A549 (cell line): ENCODE results near the gene GTF2A2. TPM values are rescaled to one million over a fixed set of nuclear protein-coding genes. Genes with fewer than 3 reads are reported as not detected.
A peak's percentile ranks its signal among the peaks of the same experiment; 100 is the strongest.

Experiments used
- ATAC-seq, 2 experiments: fragments of 200-7000 bp in 1 of 2; fragments of >200 bp in 1 of 2; cut with Nextera tagmentation in 1 of 2; cut with Tn5 transposase in 1 of 2; 3 replicates each; pipeline versions ENCODE4 v1.8.0 to v1.9.1; 2018 to 2020; ENCODE audit warnings: mild to moderate bottlenecking in 1 of 2, moderate library complexity in 1 of 2
- CTCF ChIA-PET: fragments of 300-600 bp; sonication (Branson Sonifier 250); formaldehyde crosslinking; extraction: SDS; loops from one replicate; lab custom pipeline; 2021; ENCODE audit warnings: antibody characterized with exemption, inconsistent platforms; lab: Yijun Ruan, JAX
- POLR2A ChIA-PET: fragments of 350-600 bp; formaldehyde crosslinking; extraction: SDS; loops from one replicate; lab custom pipeline; 2021; ENCODE audit warnings: antibody characterized with exemption, inconsistent platforms; lab: Yijun Ruan, JAX
- DNase-seq, 2 experiments: peaks; one replicate each; pipeline versions ENCODE4 v3.0.0 to v3.0.0-alpha.2; 2011 to 2016; ENCODE audit warnings: low read depth in 1 of 2, low spot score in 1 of 2
- FAIRE-seq: peaks from 2 replicates; lab custom pipeline; 2011; peaks lifted over from hg19 to GRCh38; lab: Jason Lieb, UNC
- H3K27ac ChIP-seq, 2 experiments: fragments of >200 bp; sonication (Bioruptor Twin); formaldehyde crosslinking; 3 replicates each; pipeline ENCODE4 v1.5.1; 2016 to 2017
- H3K4me1 ChIP-seq: fragments of >200 bp; sonication (Bioruptor Twin); formaldehyde crosslinking; 3 replicates; pipeline ENCODE4 v1.6.1; 2016
- H3K4me2 ChIP-seq: fragments of >200 bp; sonication (Bioruptor Twin); formaldehyde crosslinking; 3 replicates; pipeline ENCODE4 v1.6.1; 2016
- H3K4me3 ChIP-seq: fragments of >200 bp; sonication (Bioruptor Twin); formaldehyde crosslinking; 3 replicates; pipeline ENCODE4 v1.5.1; 2016
- H3K9me3 ChIP-seq: fragments of >200 bp; sonication (Bioruptor Twin); formaldehyde crosslinking; 3 replicates; pipeline ENCODE4 v1.6.1; 2016
- ATOH8 ChIP-seq: fragments of 250-450 bp; sonication (Bioruptor Pico); IDR thresholded peaks from 2 replicates; pipeline ENCODE4 v1.5.0; 2020; ENCODE audit warnings: low read depth, mild to moderate bottlenecking, moderate library complexity
- CBX8 ChIP-seq: fragments of 200-600 bp; sonication (generic); IDR thresholded peaks from 2 replicates; pipeline ENCODE4 v1.6.1; 2016
- CTCF ChIP-seq: fragments of >200 bp; sonication (Bioruptor Twin); formaldehyde crosslinking; IDR thresholded peaks from 3 replicates; pipeline ENCODE4 v1.5.1; 2016
- EHF ChIP-seq: fragments of 250-450 bp; sonication (Bioruptor Pico); IDR thresholded peaks from 2 replicates; pipeline ENCODE4 v1.5.0; 2020; ENCODE audit warnings: mild to moderate bottlenecking
- FOSB ChIP-seq: fragments of 250-450 bp; sonication (Bioruptor Pico); IDR thresholded peaks from 2 replicates; pipeline ENCODE4 v1.5.0; 2020; ENCODE audit warnings: mild to moderate bottlenecking, moderate library complexity
- GATA3 ChIP-seq: IDR thresholded peaks from 2 replicates; pipeline ENCODE4 v1.6.1; 2012; ENCODE audit warnings: borderline replicate concordance
- HEYL ChIP-seq: fragments of 250-450 bp; sonication (Bioruptor Pico); IDR thresholded peaks from 2 replicates; pipeline ENCODE4 v1.8.0; 2021; ENCODE audit warnings: mild to moderate bottlenecking, moderate library complexity
- HOXB13 ChIP-seq: fragments of 250-450 bp; sonication (Bioruptor Pico); IDR thresholded peaks from 2 replicates; pipeline ENCODE4 v1.5.0; 2020; ENCODE audit warnings: low read depth, mild to moderate bottlenecking, moderate library complexity
- JUN ChIP-seq, 2 experiments: fragments of >200 bp; sonication (Bioruptor Twin); formaldehyde crosslinking; IDR thresholded peaks; 2 replicates in 1 of 2; 3 replicates in 1 of 2; pipeline ENCODE4 v1.6.1; 2016 to 2017
- JUNB ChIP-seq: fragments of >200 bp; sonication (Bioruptor Twin); formaldehyde crosslinking; IDR thresholded peaks from 2 replicates; pipeline ENCODE4 v1.6.1; 2016
- KDM1A ChIP-seq: fragments of 200-600 bp; sonication (generic); IDR thresholded peaks from 2 replicates; pipeline ENCODE4 v1.6.1; 2016; ENCODE audit warnings: low read depth, mild to moderate bottlenecking
- MAFK ChIP-seq: fragments of 450-650 bp; IDR thresholded peaks from 2 replicates; pipeline ENCODE4 v1.6.1; 2014; ENCODE audit not compliant: partially characterized antibody
- MYC ChIP-seq: IDR thresholded peaks from 2 replicates; pipeline ENCODE4 v1.6.1; 2012; ENCODE audit warnings: mild to moderate bottlenecking, inconsistent platforms, low read length, improper control_type of control experiment, borderline replicate concordance
- NFE2L2 ChIP-seq: fragments of 150-350 bp; conservative IDR thresholded peaks from 2 replicates; pipeline ENCODE4 v1.6.1; 2014; ENCODE audit warnings: low read length
- RFX5 ChIP-seq: fragments of 450-650 bp; IDR thresholded peaks from 2 replicates; pipeline ENCODE4 v1.7.1; 2014; ENCODE audit warnings: antibody characterized with exemption, mild to moderate bottlenecking, moderate library complexity
- SREBF2 ChIP-seq: fragments of 450-650 bp; IDR thresholded peaks from 2 replicates; pipeline ENCODE4 v1.6.1; 2014; ENCODE audit warnings: mild to moderate bottlenecking, moderate library complexity
- ZFP36 ChIP-seq: fragments of 450-650 bp; IDR thresholded peaks from 2 replicates; pipeline ENCODE4 v1.6.1; 2014; ENCODE audit warnings: borderline replicate concordance; ENCODE audit not compliant: partially characterized antibody
- WGBS: methylation state at CpG from one replicate; pipeline ENCODE4 v1.1.6; 2017; ENCODE audit errors: missing lambda C conversion rate; 5-methylcytosine and 5-hydroxymethylcytosine counted together
- polyA plus RNA-seq, 4 experiments: library from polyadenylated mRNA; depleted of rRNA in 3 of 4; stranded (reverse); fragments of >200 nt; fragmentation: RNase III in 1 of 4; extraction: RNeasy Plus Mini Kit Qiagen cat#74134 plus additional on column Dnase treatment in 1 of 4; gene quantifications; 2 replicates in 3 of 4; 3 replicates in 1 of 4; pipeline ENCODE4 v1.2.3, GENCODE V29; 2011 to 2017

Gene GTF2A2
- polyA plus RNA-seq, 2 of the 4 experiments (the other 2 are of a cell fraction), result 220 to 282 TPM

- Histone ChIP-seq H3K4me1 (peaks cover 12% of the 10 kb centered on the region), H3K4me2 (peak overlapping the region; percentile 84), H3K9me3 (peaks cover 2% of the 10 kb centered on the region; the same call in 1 of the 3 replicates), H3K4me3 (peak overlapping the region; percentile 95), H3K27ac (peak overlapping the region; percentile 32 to 91; a peak in 4 of 6 replicates)
- CTCF ChIA-PET, result interaction anchor here (0.6 to 29.8 kb wide), 5 partner anchors 10 to 140 kb away, joined by 3 to 685 read pairs (median 3); partner anchors contain the start of gene BNIP2
- POLR2A ChIA-PET, result interaction anchor here (0.6 to 1.8 kb wide), 16 partner anchors 8 to 701 kb away, joined by 3 to 22 read pairs (median 4); partner anchors contain the start of genes BNIP2 and GCNT3
- FAIRE-seq (peak; percentile 97), ATAC-seq (peak; percentile 11 to 27; a peak in 4 of 6 replicates), DNase-seq (no peak)
- WGBS, result 65% methylated on average over 23 of the region's 23 CpGs
- no peak for TF ChIP-seq MAFK
- peak; percentile 16 to 28; a peak in 3 of 5 replicates for TF ChIP-seq JUN (IDR thresholded peaks at IDR 0.05)
- no peak for TF ChIP-seq ATOH8
These were observed 365 bp upstream of the GTF2A2 start for GRCh38 chr15:59657635-59658125.

DNA sequence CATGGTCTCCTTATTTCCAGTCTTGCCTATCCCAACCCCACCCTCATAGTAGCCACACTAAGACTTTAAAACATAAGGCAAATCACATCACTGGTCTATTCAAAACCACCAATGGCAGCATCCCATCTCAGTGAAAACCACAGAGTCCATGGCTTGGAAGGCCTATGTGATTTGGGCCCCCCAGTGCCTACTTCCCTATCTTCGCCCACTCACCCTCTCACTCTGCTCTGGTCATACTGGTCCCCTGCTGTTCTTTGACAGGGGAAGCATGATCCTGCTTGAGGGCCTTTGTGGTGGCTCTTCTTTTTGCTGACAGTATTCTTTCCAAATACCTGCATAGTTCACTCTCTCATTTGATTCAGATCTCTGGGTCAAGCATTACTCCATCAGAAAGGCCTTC, 3.3 kb downstream of the GTF2A2 start:
- Histone ChIP-seq H3K4me1 (peaks cover 29% of the 10 kb centered on the region), H3K4me3 (no peak overlapping the region), H3K9me3 (peaks cover 9% of the 10 kb centered on the region; the same call in 1 of the 3 replicates), H3K27ac (no peak overlapping the region), H3K4me2 (no peak overlapping the region)
- ATAC-seq (no peak), DNase-seq (no peak), FAIRE-seq (no peak)
- TF ChIP-seq KDM1A (no peak), RFX5 (no peak), NFE2L2 (no peak), JUNB (no peak), CBX8 (no peak), FOSB (CRISPR knock-in tag) (no peak), MYC (no peak), HEYL (CRISPR knock-in tag) (no peak), ZFP36 (no peak), HOXB13 (CRISPR knock-in tag) (no peak), SREBF2 (no peak), EHF (no peak)
- CTCF ChIA-PET, result interaction anchor here (0.5 to 29.8 kb wide), 7 partner anchors 9 to 121 kb away, joined by 3 to 685 read pairs (median 4); no protein-coding TSS in a partner anchor
- 94% methylated on average over 1 of the region's 1 CpG for WGBS
- POLR2A ChIA-PET, result no interaction called here

DNA sequence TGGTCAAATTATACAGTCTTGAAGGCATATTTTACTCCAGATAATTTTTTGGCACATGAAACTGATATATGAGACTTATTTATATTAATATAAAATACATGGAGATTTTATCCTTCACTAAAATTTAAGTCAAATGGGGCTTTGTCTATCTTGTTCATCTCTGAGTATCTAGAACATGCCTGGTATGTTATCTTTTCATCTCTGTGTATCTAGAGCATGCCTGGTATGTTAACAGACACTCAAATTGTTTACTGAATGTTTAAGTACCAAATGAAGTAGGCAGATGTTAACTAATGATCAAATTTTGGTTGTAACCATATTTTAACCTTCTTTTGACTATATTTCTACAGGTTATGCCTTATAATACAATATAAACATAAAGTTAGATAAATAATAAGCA, 7.7 kb downstream of the GTF2A2 start:
- Histone ChIP-seq H3K4me2 (peak overlapping the region; percentile 4; the same call in 1 of the 3 replicates), H3K4me1 (peaks cover 38% of the 10 kb centered on the region), H3K27ac (no peak overlapping the region), H3K4me3 (no peak overlapping the region), H3K9me3 (peaks cover 9% of the 10 kb centered on the region; the same call in 1 of the 3 replicates)
- POLR2A ChIA-PET, result interaction anchor here (0.6 to 1.5 kb wide), 2 partner anchors 8 to 25 kb away, joined by 3 to 13 read pairs; partner anchors contain the start of gene GTF2A2
- CTCF ChIA-PET, result interaction anchor here (9.6 to 29.8 kb wide), 2 partner anchors 16 to 116 kb away, joined by 89 to 685 read pairs; no protein-coding TSS in a partner anchor
- ATAC-seq (peak in 1 of 2 experiments; percentile 44; a peak in 2 of 6 replicates), DNase-seq (no peak), FAIRE-seq (peak; percentile 87)
- no peak for TF ChIP-seq JUN (IDR thresholded peaks at IDR 0.05)
- no peak for TF ChIP-seq HEYL (CRISPR knock-in tag)
- TF ChIP-seq GATA3, result peak; percentile 97

GRCh38 chr15:59647085-59647484, 10.2 kb downstream of the GTF2A2 start:
- peaks cover 38% of the 10 kb centered on the region for H3K4me1 ChIP-seq
- H3K9me3 ChIP-seq, result peaks cover 3% of the 10 kb centered on the region; the same call in 1 of the 3 replicates
- H3K4me2 ChIP-seq, result peak overlapping the region; percentile 33
- ChIA-PET POLR2A (interaction anchor here (1.3 kb wide), 1 partner anchor 10 kb away, joined by 4 read pairs; the partner anchor contains the start of gene GTF2A2), CTCF (interaction anchor here (1.4 to 29.8 kb wide), 6 partner anchors 14 to 114 kb away, joined by 3 to 685 read pairs (median 3); no protein-coding TSS in a partner anchor)
- FAIRE-seq (no peak), ATAC-seq (peak in 1 of 2 experiments; percentile 75; a peak in 3 of 6 replicates), DNase-seq (peak in 1 of 2 experiments; percentile 76)
- no peak overlapping the region for H3K27ac ChIP-seq
- TF ChIP-seq CTCF (no peak), GATA3 (peak; percentile 47; the same call in 1 of the 2 replicates)
- 16% methylated on average over 1 of the region's 1 CpG for WGBS
- H3K4me3 ChIP-seq, result no peak overlapping the region
